Kidney (tissue), 14 donors: ENCODE results near the gene ADAMTS6. TPM values are rescaled to one million over a fixed set of nuclear protein-coding genes. Genes with fewer than 3 reads are reported as not detected.

ENCODE experiments used
- DNase-seq, 5 donors: peaks; one replicate each; pipeline ENCODE4 v3.0.0-alpha.2; 2013 to 2020
- FAIRE-seq: peaks from 2 replicates; lab custom pipeline; 2012; peaks lifted over from hg19 to GRCh38; lab: Jason Lieb, UNC
- H3K27ac ChIP-seq, 2 donors: one replicate each; pipeline ENCODE4 v1.7.0; 2013; ENCODE audit warnings: low read depth in 2 of 2, low read length in 2 of 2, inconsistent platforms in 1 of 2
- H3K27me3 ChIP-seq: one replicate; pipeline ENCODE4 v1.7.1; 2013; ENCODE audit warnings: low read length, inconsistent platforms; ENCODE audit not compliant: control insufficient read depth, insufficient read depth
- H3K36me3 ChIP-seq, 3 donors: one replicate each; pipeline versions ENCODE4 v1.7.0 to v1.7.1; 2013; ENCODE audit warnings: low read length in 3 of 3, control low read depth in 1 of 3, inconsistent platforms in 1 of 3; ENCODE audit not compliant: insufficient read depth in 3 of 3, control insufficient read depth in 2 of 3
- H3K4me1 ChIP-seq, 3 donors: one replicate each; pipeline versions ENCODE4 v1.7.0 to v1.7.1; 2013; ENCODE audit warnings: low read length in 3 of 3, inconsistent platforms in 1 of 3, low read depth in 1 of 3; ENCODE audit not compliant: control insufficient read depth in 2 of 3, insufficient read depth in 2 of 3
- H3K4me3 ChIP-seq, 3 donors: one replicate each; pipeline versions ENCODE4 v1.7.0 to v1.8.1; 2013; ENCODE audit warnings: low read length in 3 of 3, control low read depth in 1 of 3, inconsistent platforms in 1 of 3
- H3K9ac ChIP-seq, 3 donors: one replicate each; pipeline versions ENCODE4 v1.7.0 to v1.7.1; 2013; ENCODE audit warnings: low read length in 3 of 3, control low read depth in 1 of 3, inconsistent platforms in 1 of 3
- H3K9me3 ChIP-seq, 3 donors: one replicate each; pipeline versions ENCODE4 v1.7.0 to v1.7.1; 2013; ENCODE audit warnings: low read length in 3 of 3, control low read depth in 1 of 3, inconsistent platforms in 1 of 3; ENCODE audit not compliant: control insufficient read depth in 2 of 3, insufficient read depth in 1 of 3
- CTCF ChIP-seq: IDR thresholded peaks from 3 replicates; pipeline ENCODE4 v1.5.1; 2012; ENCODE audit warnings: mild to moderate bottlenecking, moderate library complexity, borderline replicate concordance; ENCODE audit not compliant: insufficient read depth; ENCODE audit errors: extremely low read depth
- intact Hi-C: fragments of 100-400 bp; cut with DNase I; formaldehyde crosslinking; loops from one replicate; pipeline ENCODE4 v1.11.1; 2022
- polyA plus RNA-seq: library from polyadenylated mRNA; stranded (reverse); fragments of 350-450 nt; fragmentation: Illumina TruSeq; extraction: RNeasy Lipid Tissue Mini Kit (QIAGEN cat#74804); gene quantifications from one replicate; pipeline ENCODE4 v1.2.3, GENCODE V29; 2014; ENCODE audit warnings: low read depth, low replicate concordance; ENCODE audit not compliant: insufficient read depth
- total RNA-seq: library from RNA; stranded (reverse); fragmentation: NEBNext Ultra II Directional; extraction: Animal tissue kit (Norgen Biotek cat#: 25700); gene quantifications from one replicate; pipeline ENCODE4 v1.2.1, GENCODE V29; 2021
- donor health status: control.
- donor health status: control.
- donor health status: control.
- donor health status: control.
- donor health status: control.
- donor health status: DM: yes; HTN: yes; CAD: no.
- donor health status: Normal renal cell carcinoma (clear cell type).

Gene ADAMTS6
- total and polyA plus RNA-seq, 2 donors from 2014 or later, result 0.32 to 6.7 TPM

- H3K4me1 ChIP-seq, result no peaks in the 10 kb centered on the region
- no peaks in the 10 kb centered on the region for H3K36me3 ChIP-seq
- intact Hi-C loops, result no loop called here
- TF ChIP-seq CTCF, result no peak
- no peaks in the 10 kb centered on the region for H3K9me3 ChIP-seq
- FAIRE-seq (no peak), DNase-seq (no peak)
- H3K9ac ChIP-seq, result no peak overlapping the region
- no peaks in the 10 kb centered on the region for H3K27me3 ChIP-seq
- H3K4me3 ChIP-seq, result no peak overlapping the region
- H3K27ac ChIP-seq, result no peak overlapping the region
Observed at GRCh38 chr5:65296067-65296466, 185.7 kb downstream of the ADAMTS6 start.

GRCh38 chr5:65292196-65292595 lies 189.5 kb downstream of the ADAMTS6 start:
- no peaks in the 10 kb centered on the region for H3K27me3 ChIP-seq
- H3K4me3 ChIP-seq, result no peak overlapping the region
- H3K9ac ChIP-seq, result no peak overlapping the region
- H3K36me3 ChIP-seq, result no peaks in the 10 kb centered on the region
- DNase-seq (no peak), FAIRE-seq (no peak)
- no peak overlapping the region for H3K27ac ChIP-seq
- TF ChIP-seq CTCF, result no peak
- no peaks in the 10 kb centered on the region for H3K4me1 ChIP-seq
- no peaks in the 10 kb centered on the region for H3K9me3 ChIP-seq
- intact Hi-C loops, result no loop called here

- no peaks in the 10 kb centered on the region for H3K9me3 ChIP-seq
- intact Hi-C loops, result no loop called here
- no peaks in the 10 kb centered on the region for H3K36me3 ChIP-seq
- H3K27me3 ChIP-seq, result no peaks in the 10 kb centered on the region
- H3K9ac ChIP-seq, result no peak overlapping the region
- DNase-seq, result no peak
- no peak overlapping the region for H3K27ac ChIP-seq
- no peak for TF ChIP-seq CTCF
- H3K4me3 ChIP-seq, result no peak overlapping the region
- no peak for FAIRE-seq
- H3K4me1 ChIP-seq, result no peaks in the 10 kb centered on the region
Observed at GRCh38 chr5:65290677-65291076, 191.0 kb downstream of the ADAMTS6 start.

GRCh38 chr5:65288657-65289056 lies 193.1 kb downstream of the ADAMTS6 start:
- no peak for TF ChIP-seq CTCF
- Histone ChIP-seq H3K9ac (no peak overlapping the region), H3K9me3 (no peaks in the 10 kb centered on the region), H3K4me3 (no peak overlapping the region), H3K4me1 (no peaks in the 10 kb centered on the region), H3K27ac (no peak overlapping the region), H3K27me3 (no peaks in the 10 kb centered on the region), H3K36me3 (no peaks in the 10 kb centered on the region)
- no peak for FAIRE-seq
- no peak for DNase-seq
- intact Hi-C loops, result no loop called here
